NCI-H1105 treated with DMSO at 0.1 percent for 48 hours (cell line): Measurements from ENCODE around the gene CRCP.
"Not testable (repeated sequence)": the region's sequence is repeated elsewhere in the genome, so short reads cannot be mapped to it uniquely, and the experiment has no call there.

Experiments
- DNase-seq: peaks from one replicate; lab custom pipeline; 2025; lab: John Stamatoyannopoulos, UW

CRCP gene

DNA sequence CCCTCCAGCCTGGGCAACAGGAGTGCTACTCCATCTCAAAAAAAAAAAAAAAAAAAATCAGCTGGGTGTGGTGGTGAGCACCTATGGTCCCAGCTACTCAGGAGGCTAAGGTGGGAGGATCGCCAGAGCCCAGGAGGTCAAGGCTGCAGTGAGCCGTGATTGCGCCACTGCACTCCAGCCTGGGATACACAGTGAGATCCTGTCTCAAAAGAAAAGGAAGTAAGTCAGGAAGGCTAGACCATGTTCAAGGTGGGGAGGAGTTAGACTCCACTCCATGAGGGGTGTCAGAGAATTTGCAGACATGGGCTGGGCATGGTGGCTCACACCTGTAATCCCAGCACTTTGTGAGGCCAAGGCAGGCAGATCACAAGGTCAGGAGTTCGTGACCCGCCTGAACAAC, 6.2 kb upstream of the CRCP start:
- not testable (repeated sequence) for DNase-seq

DNA sequence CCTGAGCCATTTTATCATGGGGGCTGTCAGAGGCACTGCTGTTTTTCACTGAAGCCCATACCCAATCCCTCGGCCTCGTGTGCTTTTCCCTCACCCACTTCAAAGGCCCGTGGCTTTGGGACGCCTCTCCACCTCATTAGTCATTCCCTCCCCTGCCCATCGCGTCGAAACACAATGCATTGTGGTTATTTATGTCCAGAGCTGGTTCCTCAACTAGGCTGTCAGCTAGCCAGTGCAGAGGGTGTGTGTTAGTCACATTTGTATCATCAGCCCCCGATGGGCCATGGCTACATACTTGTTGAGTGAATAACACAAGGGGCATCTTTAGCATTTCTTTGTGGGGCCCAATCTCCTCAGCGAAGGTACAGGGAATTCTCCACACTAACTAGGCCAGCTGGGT, 3.8 kb upstream of the CRCP start:
- no peak for DNase-seq

DNA sequence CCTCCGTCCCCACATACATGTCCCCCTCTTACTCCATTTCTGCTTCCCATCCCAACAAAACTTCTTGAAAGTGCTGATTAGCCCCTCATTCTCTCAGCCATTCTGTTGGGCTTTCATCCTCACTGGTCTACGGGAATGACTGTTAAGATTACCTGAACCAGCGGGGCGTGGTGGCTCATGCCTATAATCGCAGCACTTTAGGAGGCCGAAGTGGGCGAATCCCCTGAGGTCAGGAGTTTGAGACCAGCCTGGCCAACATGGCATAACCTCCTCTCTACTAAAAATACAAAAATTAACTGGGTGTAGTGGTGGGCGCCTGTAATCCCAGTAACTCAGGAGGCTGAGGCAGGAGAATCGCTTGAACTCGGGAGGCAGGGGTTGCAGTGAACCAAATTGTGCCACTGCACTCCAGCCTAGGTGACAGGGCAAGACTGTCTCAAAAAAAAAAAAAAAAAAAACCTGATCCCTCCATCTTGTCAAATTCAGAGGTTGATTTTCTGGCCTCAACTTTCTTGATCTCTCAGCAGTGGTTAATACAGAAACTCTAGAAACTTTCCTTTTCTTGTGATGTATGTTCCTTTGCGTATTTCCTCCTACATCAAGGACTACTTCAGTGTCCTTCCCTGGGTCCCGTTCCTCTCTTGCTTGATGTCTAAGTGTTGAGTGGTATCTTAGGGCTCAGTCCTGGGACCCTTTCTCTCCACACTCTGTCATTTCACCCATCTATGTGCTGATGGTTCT, 2.2 kb downstream of the CRCP start:
- not testable (repeated sequence) for DNase-seq

DNA sequence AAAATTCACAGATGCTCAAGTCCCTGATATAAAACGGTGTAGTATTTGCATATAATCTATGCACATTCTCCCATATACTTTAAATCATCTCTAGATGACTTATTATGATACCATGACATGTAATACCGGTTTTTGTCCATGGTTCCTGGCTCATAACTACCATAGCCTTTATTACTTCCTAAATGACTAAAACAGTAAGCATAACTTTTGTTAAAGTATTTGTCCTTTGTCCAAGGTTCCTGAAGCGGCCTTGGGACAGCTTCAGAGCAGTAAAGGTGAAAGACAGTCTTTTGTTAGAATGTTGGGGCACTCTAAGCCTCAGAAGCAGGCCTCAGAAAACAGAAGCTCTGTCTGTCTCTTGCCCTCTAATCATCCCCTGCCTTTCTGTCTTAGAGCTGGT, 4.0 kb downstream of the CRCP start:
- DNase-seq, result no peak

- no peak for DNase-seq
These were observed 4.7 kb downstream of the CRCP start for GRCh38 chr7:66119245-66119850.

DNA sequence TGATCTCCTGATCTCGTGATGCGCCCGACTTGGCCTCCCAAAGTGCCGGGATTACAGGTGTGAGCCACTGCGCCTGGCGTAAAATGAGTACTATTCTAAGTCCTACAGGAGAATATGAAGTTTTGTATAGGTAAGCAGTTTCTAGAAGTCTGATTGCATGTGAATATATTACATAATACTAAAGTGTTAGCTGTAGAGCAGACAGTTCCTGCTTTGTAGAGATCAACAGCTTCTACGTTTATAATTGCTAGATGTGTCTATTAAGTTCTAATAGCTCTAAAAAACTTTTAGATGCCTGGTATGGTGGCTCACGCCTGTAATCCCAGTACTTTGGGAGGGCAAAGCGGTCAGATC, 8.5 kb downstream of the CRCP start:
- DNase-seq, result no peak

GRCh38 chr7:66124569-66124861, 9.9 kb downstream of the CRCP start:
- DNase-seq, result not testable (repeated sequence)

DNA sequence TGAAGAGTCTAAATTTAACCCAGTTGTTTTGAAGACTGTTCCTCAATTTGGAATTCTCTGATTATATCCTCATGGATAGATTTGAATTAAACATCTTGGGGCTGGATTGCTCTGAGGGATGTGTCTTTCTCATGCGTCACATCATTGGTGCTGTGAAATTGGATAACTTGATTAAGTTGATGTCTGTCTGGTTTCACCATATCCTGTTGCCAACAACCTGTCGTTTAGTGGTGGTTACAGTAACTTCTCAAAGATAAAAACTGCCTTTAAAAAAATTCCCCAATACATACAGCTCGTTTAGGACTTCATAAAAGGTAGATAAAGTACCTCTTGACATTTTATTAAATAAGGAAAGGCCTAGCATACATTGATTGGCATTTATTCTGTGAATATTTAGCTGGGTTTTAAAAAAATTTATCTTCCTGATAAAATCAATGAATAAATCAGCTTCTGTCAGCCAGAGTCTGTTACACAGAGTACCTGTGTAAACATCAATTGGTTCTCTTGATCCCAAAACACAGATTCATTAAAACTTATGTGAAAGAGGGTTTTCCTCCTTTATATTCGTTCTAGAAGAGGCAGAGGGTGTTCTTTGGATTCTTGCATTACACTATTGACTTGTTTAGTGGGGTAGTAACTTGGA, 10.5 kb downstream of the CRCP start:
- DNase-seq, result no peak

GRCh38 chr7:66125781-66126352, 11.2 kb downstream of the CRCP start:
- DNase-seq, result not testable (repeated sequence)

DNA sequence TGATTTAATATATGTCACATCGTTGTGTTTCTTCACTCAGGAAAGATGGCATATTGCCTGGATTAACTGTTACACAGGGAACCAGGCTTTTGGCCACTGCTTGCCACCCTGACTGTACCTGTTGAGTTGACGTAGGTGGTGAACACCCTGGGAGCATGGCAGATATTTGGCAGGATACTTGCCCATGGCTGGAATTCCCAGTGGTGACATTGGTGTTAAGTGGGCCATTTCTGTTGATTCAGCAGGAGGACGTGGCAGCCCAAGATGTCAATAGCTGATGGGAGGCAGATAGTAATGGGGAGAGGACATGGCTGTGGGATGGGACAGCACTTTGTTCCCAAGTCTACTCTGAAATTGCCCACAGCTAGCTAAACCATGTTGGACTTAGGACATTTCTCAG, 12.5 kb downstream of the CRCP start:
- DNase-seq, result not testable (repeated sequence)

DNA sequence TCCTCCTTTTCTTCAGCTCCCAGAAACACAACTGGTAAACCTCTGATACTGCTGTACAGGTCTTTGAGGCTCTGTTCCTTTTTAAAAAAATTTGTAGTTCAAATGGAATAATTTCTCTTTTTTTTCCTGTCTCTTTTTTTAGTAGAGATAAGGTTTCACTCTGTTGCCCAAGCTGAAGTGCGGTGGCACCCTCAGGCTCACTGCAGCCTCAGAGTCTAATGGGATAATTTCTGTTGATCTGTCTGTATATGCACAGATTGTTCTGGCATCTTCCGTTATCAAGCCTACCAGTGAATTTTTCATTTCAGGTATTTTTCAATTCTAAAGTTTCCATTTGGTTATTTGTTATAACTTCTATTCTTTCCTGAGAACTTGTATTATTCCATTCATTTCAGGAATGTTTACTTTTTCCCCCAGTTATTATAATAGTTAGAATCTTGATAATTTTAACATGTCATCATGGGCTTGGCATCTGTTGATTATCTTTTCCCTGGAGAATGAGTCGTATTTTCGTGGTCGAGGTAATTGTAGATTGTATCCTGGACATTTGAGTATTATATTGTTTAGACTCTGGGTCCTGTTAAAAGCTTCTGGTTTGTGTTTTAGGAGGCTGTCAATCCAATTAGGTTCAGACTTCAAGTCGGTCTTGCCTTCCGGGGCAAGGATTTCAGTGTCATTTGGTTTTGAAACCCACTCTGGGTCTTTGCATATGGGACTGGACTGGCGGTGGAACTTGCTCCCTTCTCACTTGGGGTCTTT, 24.5 kb downstream of the CRCP start:
- DNase-seq, result no peak

DNA sequence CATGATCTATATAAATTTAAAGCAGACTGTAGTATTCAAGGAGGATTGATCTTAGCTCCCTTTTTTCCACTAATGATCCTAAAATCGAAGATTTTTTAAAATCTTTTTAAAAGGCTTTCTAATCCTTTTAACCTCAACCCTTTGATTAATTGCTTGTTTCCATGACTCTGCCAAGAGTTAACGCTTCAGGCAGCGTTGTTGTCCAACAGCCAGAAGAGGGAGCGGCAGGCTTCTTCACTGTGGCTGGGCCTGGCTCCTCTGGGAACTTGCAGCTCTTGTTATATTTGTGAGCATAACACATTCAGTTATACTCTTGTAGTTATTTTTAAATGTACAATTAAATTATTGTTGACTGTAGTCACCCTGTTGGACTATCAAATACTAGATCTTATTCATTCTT, 26.3 kb downstream of the CRCP start:
- DNase-seq, result peak; percentile 10

DNA sequence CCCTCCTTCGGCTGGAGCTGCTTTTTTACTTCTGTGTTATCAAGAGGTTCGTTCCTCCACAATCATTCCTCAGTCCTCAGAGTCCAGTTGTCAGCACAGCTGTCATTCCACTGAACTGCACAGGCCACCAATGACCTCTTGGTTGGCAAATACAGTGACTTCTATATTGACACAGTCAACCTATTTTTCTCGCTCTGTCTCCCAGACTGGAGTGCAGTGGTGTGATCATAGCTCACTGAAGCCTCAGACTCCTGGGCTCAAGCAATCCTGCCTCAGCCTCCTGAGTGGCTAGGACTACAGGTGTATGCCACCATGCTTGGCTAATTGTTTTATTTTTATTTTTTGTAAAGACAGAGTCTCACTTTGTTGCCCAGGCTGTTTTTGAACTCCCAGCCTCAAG, 27.7 kb downstream of the CRCP start:
- no peak for DNase-seq

- no peak for DNase-seq
These were observed 28.3 kb downstream of the CRCP start for GRCh38 chr7:66142996-66143395.

DNA sequence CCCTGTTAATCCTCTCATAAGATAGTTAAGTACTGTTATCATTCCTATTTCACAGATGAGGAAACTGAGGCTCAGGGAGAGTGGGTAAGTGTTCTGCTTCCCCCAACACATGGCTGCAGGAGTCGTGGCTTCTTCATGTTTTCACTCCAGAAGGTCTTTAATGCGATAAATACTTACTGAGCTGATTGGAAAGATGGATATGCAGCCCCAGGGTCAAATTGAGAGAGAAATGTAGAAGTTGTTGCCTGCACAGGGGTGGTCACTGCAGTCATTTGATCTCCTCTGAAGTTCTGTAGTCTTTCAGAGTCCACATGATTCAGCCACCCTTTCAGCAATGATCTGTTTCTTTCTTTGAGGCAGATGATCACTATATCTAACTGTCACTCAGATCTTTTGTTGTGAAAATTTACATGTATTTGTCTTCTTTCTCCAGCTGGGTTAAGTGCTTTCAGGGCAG, 29.3 kb downstream of the CRCP start:
- no peak for DNase-seq

GRCh38 chr7:66145400-66146104, 30.9 kb downstream of the CRCP start:
- DNase-seq, result no peak

- DNase-seq, result no peak
These were observed 32.1 kb downstream of the CRCP start for GRCh38 chr7:66146701-66147100.

- not testable (repeated sequence) for DNase-seq
These were observed 33.0 kb downstream of the CRCP start for GRCh38 chr7:66147657-66148056.

- DNase-seq, result no peak
These were observed 35.8 kb downstream of the CRCP start for GRCh38 chr7:66150471-66150870.

- DNase-seq, result no peak
These were observed 37.9 kb downstream of the CRCP start for GRCh38 chr7:66152371-66153191.

- no peak for DNase-seq
These were observed 39.0 kb downstream of the CRCP start for GRCh38 chr7:66153691-66154090.
